ENCODE measurements around the gene HEATR3. TPM values are rescaled to one million over a fixed set of nuclear protein-coding genes. Genes with fewer than 3 reads are reported as not detected.

The HEATR3 gene
- polyA plus RNA-seq, 3 donors, result 10.4 to 40.6 (median 10.7) TPM

DNA sequence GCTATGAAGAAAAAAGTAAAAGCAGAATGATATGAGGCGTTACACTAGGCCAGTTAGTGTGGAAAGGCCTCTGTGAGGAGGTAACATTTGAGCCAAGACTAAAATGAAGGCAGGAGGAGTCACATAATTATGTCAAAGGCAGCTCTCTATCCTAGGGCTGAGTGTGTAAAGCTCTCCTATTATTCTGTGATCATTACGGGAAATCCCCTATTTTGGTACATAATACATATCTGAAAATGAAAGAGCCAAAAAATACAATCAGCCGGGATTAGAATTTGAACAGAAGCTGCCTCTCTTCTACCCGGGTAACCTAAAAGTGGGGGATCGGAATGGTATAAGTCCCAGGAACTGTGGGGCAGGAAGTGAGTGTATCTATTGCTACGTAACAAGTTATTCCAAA, 27.1 kb downstream of the HEATR3 start:
- TF ChIP-seq, protein P1, sequence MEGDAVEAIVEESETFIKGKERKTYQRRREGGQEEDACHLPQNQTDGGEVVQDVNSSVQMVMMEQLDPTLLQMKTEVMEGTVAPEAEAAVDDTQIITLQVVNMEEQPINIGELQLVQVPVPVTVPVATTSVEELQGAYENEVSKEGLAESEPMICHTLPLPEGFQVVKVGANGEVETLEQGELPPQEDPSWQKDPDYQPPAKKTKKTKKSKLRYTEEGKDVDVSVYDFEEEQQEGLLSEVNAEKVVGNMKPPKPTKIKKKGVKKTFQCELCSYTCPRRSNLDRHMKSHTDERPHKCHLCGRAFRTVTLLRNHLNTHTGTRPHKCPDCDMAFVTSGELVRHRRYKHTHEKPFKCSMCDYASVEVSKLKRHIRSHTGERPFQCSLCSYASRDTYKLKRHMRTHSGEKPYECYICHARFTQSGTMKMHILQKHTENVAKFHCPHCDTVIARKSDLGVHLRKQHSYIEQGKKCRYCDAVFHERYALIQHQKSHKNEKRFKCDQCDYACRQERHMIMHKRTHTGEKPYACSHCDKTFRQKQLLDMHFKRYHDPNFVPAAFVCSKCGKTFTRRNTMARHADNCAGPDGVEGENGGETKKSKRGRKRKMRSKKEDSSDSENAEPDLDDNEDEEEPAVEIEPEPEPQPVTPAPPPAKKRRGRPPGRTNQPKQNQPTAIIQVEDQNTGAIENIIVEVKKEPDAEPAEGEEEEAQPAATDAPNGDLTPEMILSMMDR (IDR thresholded peaks at IDR 0.05), result no peak
- DNase-seq, result no peak
- peak overlapping the region; percentile 90 to 98 (median 97) for H3K27ac Mint-ChIP-seq
- H3K4me1 Mint-ChIP-seq, result peaks cover 19% of the 10 kb centered on the region
- no peaks in the 10 kb centered on the region for H3K79me2 ChIP-seq (ENCODE audit: insufficient read depth, low read length)
- peaks cover 41 to 58% of the 10 kb centered on the region in 2 donors for H3K36me3 ChIP-seq (replicated peaks in 1 of 2; ENCODE audit: control insufficient read depth in 1 of 2, insufficient read depth in 2 of 2, low read length in 2 of 2)
- H3K36me3 Mint-ChIP-seq, result peaks cover 47 to 79% of the 10 kb centered on the region in 2 donors
- peaks cover 0 to 2% (median 0%) of the 10 kb centered on the region in 3 donors for H3K27me3 Mint-ChIP-seq (ENCODE audit: low read depth in 3 of 3)
- H3K9me3 Mint-ChIP-seq, result no peaks in the 10 kb centered on the region
- H3K4me1 ChIP-seq (ENCODE audit: control insufficient read depth in 1 of 2, insufficient read depth in 2 of 2, low read length in 2 of 2), result peaks cover 19% of the 10 kb centered on the region in 2 donors
- no peaks in the 10 kb centered on the region for H3K27me3 ChIP-seq (ENCODE audit: control insufficient read depth in 2 of 2, insufficient read depth in 2 of 2, low read length in 2 of 2)
- no peaks in the 10 kb centered on the region for H3K9me3 ChIP-seq (replicated peaks in 1 of 2; ENCODE audit: control insufficient read depth in 1 of 2, insufficient read depth in 1 of 2, low read length in 2 of 2)
- no peak overlapping the region for H3K9ac ChIP-seq (ENCODE audit: insufficient read depth, low read length, poor library complexity, severe bottlenecking)
- intact Hi-C loops (cut with micrococcal nuclease), result loop anchor here (5.0 to 10.0 kb wide), 2 partner anchors 59 to 182 kb away; partner anchors contain the start of gene TENT4B (in 1 of the 2)
- H3K27ac ChIP-seq (ENCODE audit: low read depth in 1 of 2, low read length in 2 of 2), result peak overlapping the region; percentile 94 to 97
- no peak overlapping the region for H3K4me3 Mint-ChIP-seq
- no peak overlapping the region for H3K4me3 ChIP-seq (replicated peaks in 1 of 3; ENCODE audit: low read depth in 2 of 3, low read length in 3 of 3)
- no peaks in the 10 kb centered on the region for H4K20me1 ChIP-seq (ENCODE audit: insufficient read depth, low read length)
- 100% methylated on average over 1 of the region's 6 CpGs for WGBS (ENCODE audit: insufficient coverage)
- no peak overlapping the region for H3K4me2 ChIP-seq (replicated peaks; ENCODE audit: extremely low read depth, low read length, poor library complexity, severe bottlenecking)
- peak overlapping the region; percentile 62 for H2AFZ ChIP-seq (ENCODE audit: insufficient read depth, low read depth, low read length, poor library complexity, severe bottlenecking)

DNA sequence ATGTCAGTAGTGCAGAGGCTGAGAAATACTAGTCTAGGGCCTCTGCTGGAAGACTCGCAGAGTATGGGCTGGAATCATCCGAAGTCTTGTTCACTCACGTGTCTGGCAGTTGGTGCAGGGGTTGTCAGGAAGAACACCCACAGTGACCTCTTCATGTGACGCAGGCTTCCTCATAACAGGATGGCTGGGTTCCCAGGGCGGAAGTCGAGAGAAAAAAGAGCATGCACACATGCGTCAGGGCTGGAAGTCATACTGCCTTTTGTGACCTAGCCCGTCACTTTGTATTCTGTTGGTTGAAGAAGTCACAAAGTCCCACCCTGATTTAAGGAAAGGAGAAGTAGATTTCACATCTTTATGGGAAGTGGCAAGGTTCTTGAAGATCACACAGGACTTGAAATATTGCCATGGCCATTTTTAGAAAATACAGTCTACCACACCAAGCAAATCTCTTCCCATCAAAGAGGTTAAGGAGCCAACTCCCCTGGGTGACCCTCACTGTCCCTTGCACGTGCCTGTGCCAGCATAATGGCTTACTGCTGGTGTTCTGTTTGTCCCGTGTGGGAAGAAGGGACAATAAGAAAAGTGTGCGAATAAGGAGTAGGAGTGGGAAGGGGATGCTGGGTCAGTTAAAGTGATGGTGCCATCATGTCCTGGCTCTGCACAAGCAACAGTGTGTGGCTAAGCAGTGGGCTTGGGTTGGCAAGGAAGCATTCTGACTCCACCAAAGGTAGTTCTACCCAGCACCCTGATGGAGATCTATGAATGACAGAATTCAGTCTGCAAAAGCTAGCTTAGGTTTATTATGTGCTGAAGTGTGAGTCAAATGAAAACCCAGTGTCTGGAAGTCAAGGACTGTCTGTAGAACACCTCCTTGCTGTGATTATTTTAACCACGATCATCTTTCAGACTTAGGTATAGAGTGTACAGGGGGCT, 28.1 kb downstream of the HEATR3 start:
- H3K36me3 Mint-ChIP-seq, result peaks cover 39 to 73% of the 10 kb centered on the region in 2 donors
- peak overlapping the region; percentile 56 for H3K9ac ChIP-seq (ENCODE audit: insufficient read depth, low read length, poor library complexity, severe bottlenecking)
- peak overlapping the region in 1 of 2 donors; percentile 65 for H3K4me3 Mint-ChIP-seq
- intact Hi-C loops (cut with micrococcal nuclease), result loop anchor here (5.0 to 10.0 kb wide), 2 partner anchors 58 to 181 kb away; partner anchors contain the start of gene TENT4B (in 1 of the 2)
- peak overlapping the region in 1 of 3 experiments; percentile 16 for H3K4me3 ChIP-seq (replicated peaks in 1 of 3; ENCODE audit: low read depth in 2 of 3, low read length in 3 of 3)
- peak overlapping the region; percentile 71 for H2AFZ ChIP-seq (ENCODE audit: insufficient read depth, low read depth, low read length, poor library complexity, severe bottlenecking)
- 0% methylated on average over 2 of the region's 12 CpGs for WGBS (ENCODE audit: insufficient coverage)
- H3K9me3 ChIP-seq (replicated peaks in 1 of 2; ENCODE audit: control insufficient read depth in 1 of 2, insufficient read depth in 1 of 2, low read length in 2 of 2), result no peaks in the 10 kb centered on the region
- peak overlapping the region; percentile 90 to 98 (median 97) for H3K27ac Mint-ChIP-seq
- no peaks in the 10 kb centered on the region for H3K27me3 ChIP-seq (ENCODE audit: control insufficient read depth in 2 of 2, insufficient read depth in 2 of 2, low read length in 2 of 2)
- no peaks in the 10 kb centered on the region for H3K79me2 ChIP-seq (ENCODE audit: insufficient read depth, low read length)
- TF ChIP-seq, protein P1 (IDR thresholded peaks at IDR 0.05), result no peak
- peak; percentile 97 to 98 (median 98) for DNase-seq
- H3K36me3 ChIP-seq (replicated peaks in 1 of 2; ENCODE audit: control insufficient read depth in 1 of 2, insufficient read depth in 2 of 2, low read length in 2 of 2), result peaks cover 32 to 53% of the 10 kb centered on the region in 2 donors
- H3K9me3 Mint-ChIP-seq, result no peaks in the 10 kb centered on the region
- peak overlapping the region; percentile 94 to 97 for H3K27ac ChIP-seq (ENCODE audit: low read depth in 1 of 2, low read length in 2 of 2)
- peaks cover 19% of the 10 kb centered on the region for H3K4me1 Mint-ChIP-seq
- peak overlapping the region; percentile 34 for H3K4me2 ChIP-seq (replicated peaks; ENCODE audit: extremely low read depth, low read length, poor library complexity, severe bottlenecking)
- peaks cover 19% of the 10 kb centered on the region in 2 donors for H3K4me1 ChIP-seq (ENCODE audit: control insufficient read depth in 1 of 2, insufficient read depth in 2 of 2, low read length in 2 of 2)
- peaks cover 0 to 2% (median 0%) of the 10 kb centered on the region in 3 donors for H3K27me3 Mint-ChIP-seq (ENCODE audit: low read depth in 3 of 3)
- no peaks in the 10 kb centered on the region for H4K20me1 ChIP-seq (ENCODE audit: insufficient read depth, low read length)
